GM21737 (cell line): ENCODE data around the gene CLK1.
A peak's percentile ranks its signal among the peaks of the same experiment; 100 is the strongest.

Source experiments
- ATAC-seq: cut with Tn5 transposase; IDR thresholded peaks from one replicate; pipeline ENCODE4 v1.9.1; 2021; ENCODE audit warnings: mild to moderate bottlenecking, moderate library complexity; ENCODE audit not compliant: unreplicated experiment

The CLK1 gene

GRCh38 chr2:200811333-200812121 is 52.9 kb downstream of the CLK1 start, which contains the start of gene BZW1:
Gene BZW1 (plus strand): TSS chr2:200811910. CDS start chr2:200813218, 1,308 bp downstream.
- ATAC-seq = peak; percentile 74

- no peak for ATAC-seq
These were observed 53.5 kb downstream of the CLK1 start for GRCh38 chr2:200810998-200811332.

GRCh38 chr2:200810252-200810997 is 54.0 kb downstream of the CLK1 start:
- no peak for ATAC-seq

GRCh38 chr2:200809506-200810251 is 54.8 kb downstream of the CLK1 start:
- no peak for ATAC-seq
